ENCODE measurements around the gene SENP3. TPM values are rescaled to one million over a fixed set of nuclear protein-coding genes. Genes with fewer than 3 reads are reported as not detected.

SENP3 gene
- total RNA-seq, 1 donor from 2014 or later = 87.9 TPM

GRCh38 chr17:7513850-7514419 is 47.8 kb upstream of the SENP3 start:
- H3K27me3 Mint-ChIP-seq (ENCODE audit: insufficient read depth, low read depth) = peaks cover 5% of the 10 kb centered on the region
- no peak overlapping the region for H3K27ac Mint-ChIP-seq
- H3K9me3 ChIP-seq (ENCODE audit: low read depth) = no peaks in the 10 kb centered on the region
- no peaks in the 10 kb centered on the region for H3K9me3 Mint-ChIP-seq
- no peak overlapping the region for H3K4me2 ChIP-seq
- peaks cover 28% of the 10 kb centered on the region for H3K36me3 Mint-ChIP-seq
- H3F3A ChIP-seq (ENCODE audit: low read depth) = peaks cover 16% of the 10 kb centered on the region
- no peak overlapping the region for H3K27ac ChIP-seq
- H3K9ac ChIP-seq = no peak overlapping the region
- no peaks in the 10 kb centered on the region for H3K4me1 Mint-ChIP-seq
- H3K27me3 ChIP-seq = no peaks in the 10 kb centered on the region
- H4K20me1 ChIP-seq (ENCODE audit: low read depth) = peaks cover 9% of the 10 kb centered on the region
- H3K36me3 ChIP-seq = no peaks in the 10 kb centered on the region
- no peak overlapping the region for H3K4me3 ChIP-seq
- no peak overlapping the region for H2AFZ ChIP-seq (replicated peaks)
- H3K4me3 Mint-ChIP-seq = no peak overlapping the region
- H3K79me2 ChIP-seq (ENCODE audit: low read depth) = no peaks in the 10 kb centered on the region
- no peak for DNase-seq (ENCODE audit: low spot score)
- TF ChIP-seq EZH2 (IDR thresholded peaks at IDR 0.05) (no peak), EZH2phosphoT487 (IDR thresholded peaks at IDR 0.05) (no peak), CTCF (IDR thresholded peaks at IDR 0.05) (no peak)
- H3K4me1 ChIP-seq = no peaks in the 10 kb centered on the region

- no peak overlapping the region for H2AFZ ChIP-seq (replicated peaks)
- H3K9ac ChIP-seq = no peak overlapping the region
- no peaks in the 10 kb centered on the region for H3K4me1 ChIP-seq
- Mint-ChIP-seq H3K27ac (no peak overlapping the region), H3K4me3 (no peak overlapping the region), H3K27me3 (ENCODE audit: insufficient read depth, low read depth) (peaks cover 2% of the 10 kb centered on the region), H3K4me1 (no peaks in the 10 kb centered on the region), H3K9me3 (no peaks in the 10 kb centered on the region), H3K36me3 (peaks cover 16% of the 10 kb centered on the region)
- no peak overlapping the region for H3K4me3 ChIP-seq
- H3K36me3 ChIP-seq = no peaks in the 10 kb centered on the region
- no peaks in the 10 kb centered on the region for H3K9me3 ChIP-seq (ENCODE audit: low read depth)
- peaks cover 9% of the 10 kb centered on the region for H4K20me1 ChIP-seq (ENCODE audit: low read depth)
- no peak for TF ChIP-seq EZH2 (IDR thresholded peaks at IDR 0.05)
- TF ChIP-seq CTCF (IDR thresholded peaks at IDR 0.05) = no peak
- TF ChIP-seq EZH2phosphoT487 (IDR thresholded peaks at IDR 0.05) = no peak
- no peak for DNase-seq (ENCODE audit: low spot score)
- H3F3A ChIP-seq (ENCODE audit: low read depth) = peaks cover 19% of the 10 kb centered on the region
- H3K4me2 ChIP-seq = no peak overlapping the region
- no peaks in the 10 kb centered on the region for H3K27me3 ChIP-seq
- no peaks in the 10 kb centered on the region for H3K79me2 ChIP-seq (ENCODE audit: low read depth)
- H3K27ac ChIP-seq = no peak overlapping the region
Measured at GRCh38 chr17:7515911-7516610, 45.7 kb upstream of the SENP3 start.

- Mint-ChIP-seq H3K4me1 (no peaks in the 10 kb centered on the region), H3K36me3 (no peaks in the 10 kb centered on the region), H3K27ac (no peak overlapping the region), H3K4me3 (no peak overlapping the region), H3K9me3 (peaks cover 11% of the 10 kb centered on the region), H3K27me3 (ENCODE audit: insufficient read depth, low read depth) (peaks cover 6% of the 10 kb centered on the region)
- DNase-seq (ENCODE audit: low spot score) = peak; percentile 39
- Histone ChIP-seq H3K9me3 (ENCODE audit: low read depth) (no peaks in the 10 kb centered on the region), H3K36me3 (no peaks in the 10 kb centered on the region), H3K27me3 (no peaks in the 10 kb centered on the region), H2AFZ (replicated peaks) (no peak overlapping the region), H3K4me2 (no peak overlapping the region), H3K9ac (no peak overlapping the region), H3K27ac (no peak overlapping the region), H4K20me1 (ENCODE audit: low read depth) (no peaks in the 10 kb centered on the region), H3K4me3 (no peak overlapping the region), H3K79me2 (ENCODE audit: low read depth) (no peaks in the 10 kb centered on the region), H3F3A (ENCODE audit: low read depth) (peaks cover 3% of the 10 kb centered on the region), H3K4me1 (no peaks in the 10 kb centered on the region)
- no peak for TF ChIP-seq EZH2 (IDR thresholded peaks at IDR 0.05)
- TF ChIP-seq CTCF (IDR thresholded peaks at IDR 0.05) = peak; percentile 53
- TF ChIP-seq EZH2phosphoT487 (IDR thresholded peaks at IDR 0.05) = no peak
Measured at GRCh38 chr17:7523033-7523432, 38.7 kb upstream of the SENP3 start.

All from neural progenitor cell (in vitro differentiated cells).